ENCODE data around the gene POU2F3.

The POU2F3 gene

DNA sequence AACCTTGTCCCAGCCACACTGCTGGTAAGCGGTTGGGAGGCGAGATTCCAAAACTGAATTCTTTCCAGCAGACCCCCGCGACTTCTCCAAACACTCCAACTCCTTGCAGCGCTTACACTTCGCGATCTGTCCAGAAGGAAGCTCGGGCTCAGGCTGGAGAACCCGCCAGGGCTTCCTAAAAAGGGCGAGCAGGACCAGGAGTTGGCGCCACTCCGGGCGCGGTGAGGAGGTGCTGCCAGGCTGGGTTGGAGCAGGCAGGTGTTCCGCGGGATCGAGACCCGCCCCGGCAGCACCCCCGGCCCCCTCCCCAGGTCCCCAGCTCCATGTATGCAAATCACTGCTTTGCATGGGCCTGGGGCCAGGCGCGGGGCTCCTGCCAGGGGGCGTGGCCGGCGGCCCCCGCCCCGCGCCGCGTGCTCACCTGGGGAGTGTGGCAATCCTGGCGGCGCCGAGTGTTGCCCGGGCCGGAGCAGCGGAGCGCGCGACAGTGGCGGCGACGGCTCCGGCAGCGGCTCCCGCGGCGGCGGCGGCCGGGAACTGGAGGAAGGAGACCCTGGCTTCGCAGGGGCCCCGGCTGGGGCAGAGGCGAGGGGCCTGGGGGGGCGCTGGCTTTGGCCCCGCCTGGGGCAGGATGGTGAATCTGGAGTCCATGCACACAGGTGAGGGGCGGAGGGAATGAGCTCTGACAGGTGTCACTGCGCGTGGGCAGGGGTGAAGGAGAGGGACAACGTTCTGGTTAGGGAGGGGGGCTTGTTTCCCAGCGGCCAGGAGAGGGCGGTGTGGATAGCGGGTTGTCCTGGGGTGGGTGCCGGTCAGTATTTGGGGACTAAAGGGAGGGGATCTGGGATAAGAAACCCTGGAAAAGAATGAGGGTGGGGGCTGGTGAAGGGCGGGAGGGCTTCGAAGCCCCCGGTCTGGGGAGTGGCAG lies at the start of gene POU2F3:
TSS of gene POU2F3 (plus strand) at position 428 of the 928 bp plus-strand sequence. CDS start at position 632, 204 bp downstream.
- no peak for DNase-seq (ENCODE audit: low read depth)
- H3K4me3 ChIP-seq (ENCODE audit: low read length) = peak within 1 kb of the TSS; percentile 42
- TF ChIP-seq CTCF (IDR thresholded peaks at IDR 0.05; ENCODE audit: insufficient read depth, low read depth, low read length, missing control alignments) = peak; percentile 39

GRCh38 chr11:120191058-120191457 lies 48.9 kb upstream of the POU2F3 start:
- no peak for DNase-seq (ENCODE audit: low read depth)
- no peak for TF ChIP-seq CTCF (IDR thresholded peaks at IDR 0.05; ENCODE audit: insufficient read depth, low read depth, low read length, missing control alignments)
- H3K4me3 ChIP-seq (ENCODE audit: low read length) = no peak overlapping the region

GRCh38 chr11:120192831-120193625 lies 46.9 kb upstream of the POU2F3 start:
- no peak for DNase-seq (ENCODE audit: low read depth)
- no peak overlapping the region for H3K4me3 ChIP-seq (ENCODE audit: low read length)
- TF ChIP-seq CTCF (IDR thresholded peaks at IDR 0.05; ENCODE audit: insufficient read depth, low read depth, low read length, missing control alignments) = no peak

- DNase-seq (ENCODE audit: low read depth) = no peak
- no peak overlapping the region for H3K4me3 ChIP-seq (ENCODE audit: low read length)
- TF ChIP-seq CTCF (IDR thresholded peaks at IDR 0.05; ENCODE audit: insufficient read depth, low read depth, low read length, missing control alignments) = no peak
These were observed 45.8 kb upstream of the POU2F3 start for GRCh38 chr11:120194166-120194565.

- TF ChIP-seq CTCF (IDR thresholded peaks at IDR 0.05; ENCODE audit: insufficient read depth, low read depth, low read length, missing control alignments) = no peak
- no peak for DNase-seq (ENCODE audit: low read depth)
- H3K4me3 ChIP-seq (ENCODE audit: low read length) = no peak overlapping the region
These were observed 44.2 kb upstream of the POU2F3 start for GRCh38 chr11:120195601-120196320.

GRCh38 chr11:120196826-120197225 lies 43.1 kb upstream of the POU2F3 start:
- DNase-seq (ENCODE audit: low read depth) = no peak
- TF ChIP-seq CTCF (IDR thresholded peaks at IDR 0.05; ENCODE audit: insufficient read depth, low read depth, low read length, missing control alignments) = no peak
- no peak overlapping the region for H3K4me3 ChIP-seq (ENCODE audit: low read length)

Measured in epithelial cell of esophagus (primary cell).